Measurements from ENCODE around the gene ZBTB17.
A peak's percentile ranks its signal among the peaks of the same experiment; 100 is the strongest.

ZBTB17 gene

GRCh38 chr1:15936025-15936424 is 39.9 kb downstream of the ZBTB17 start:
- no peak overlapping the region for H3K9ac ChIP-seq (ENCODE audit: low read depth, low read length, poor library complexity)

DNA sequence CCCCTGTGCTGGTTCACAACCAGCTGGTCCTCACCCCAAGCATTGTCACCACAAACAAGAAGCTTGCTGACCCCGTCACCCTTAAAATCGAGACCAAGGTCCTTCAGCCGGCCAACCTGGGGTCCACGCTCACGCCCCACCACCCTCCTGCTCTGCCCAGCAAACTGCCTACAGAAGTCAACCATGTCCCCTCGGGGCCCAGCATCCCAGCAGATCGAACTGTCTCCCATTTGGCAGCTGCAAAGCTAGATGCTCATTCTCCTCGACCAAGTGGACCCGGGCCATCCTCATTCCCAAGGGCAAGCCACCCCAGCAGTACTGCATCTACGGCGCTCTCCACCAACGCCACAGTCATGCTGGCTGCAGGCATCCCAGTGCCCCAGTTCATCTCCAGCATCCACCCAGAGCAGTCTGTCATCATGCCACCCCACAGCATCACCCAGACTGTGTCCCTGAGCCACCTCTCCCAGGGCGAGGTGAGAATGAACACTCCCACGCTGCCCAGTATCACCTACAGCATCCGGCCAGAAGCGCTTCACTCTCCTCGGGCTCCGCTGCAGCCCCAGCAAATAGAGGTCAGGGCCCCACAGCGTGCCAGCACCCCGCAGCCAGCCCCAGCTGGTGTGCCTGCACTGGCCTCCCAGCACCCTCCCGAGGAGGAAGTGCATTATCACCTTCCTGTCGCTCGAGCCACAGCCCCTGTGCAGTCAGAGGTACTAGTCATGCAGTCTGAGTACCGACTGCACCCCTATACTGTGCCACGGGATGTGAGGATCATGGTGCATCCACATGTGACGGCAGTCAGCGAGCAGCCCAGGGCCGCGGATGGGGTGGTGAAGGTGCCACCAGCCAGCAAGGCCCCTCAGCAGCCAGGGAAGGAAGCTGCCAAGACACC is 40.6 kb downstream of the ZBTB17 start:
- Histone ChIP-seq H3K4ac (ENCODE audit: low read length) (no peak overlapping the region), H2BK15ac (ENCODE audit: low read length) (no peak overlapping the region), H3K14ac (ENCODE audit: low read length) (peak overlapping the region; percentile 43), H3K27ac (replicated peaks; ENCODE audit: low read length) (no peak overlapping the region), H3K4me3 (ENCODE audit: low read length in 2 of 2) (peak overlapping the region in 1 of 2 donors; percentile 20), H2BK120ac (ENCODE audit: low read depth, low read length) (no peak overlapping the region), H2BK5ac (ENCODE audit: low read length) (no peak overlapping the region), H4K91ac (ENCODE audit: low read depth, low read length, poor library complexity) (no peak overlapping the region), H2AFZ (ENCODE audit: low read length) (no peak overlapping the region), H3K18ac (ENCODE audit: low read length) (no peak overlapping the region), H2BK12ac (ENCODE audit: low read length) (no peak overlapping the region), H4K8ac (ENCODE audit: low read depth, low read length) (no peak overlapping the region), H3K9ac (ENCODE audit: low read depth, low read length, poor library complexity) (no peak overlapping the region), H3K36me3 (replicated peaks in 1 of 2; ENCODE audit: control insufficient read depth in 2 of 2, insufficient read depth in 2 of 2, low read length in 2 of 2) (peaks cover 74 to 100% of the 10 kb centered on the region in 2 donors), H3K4me2 (ENCODE audit: insufficient read depth, low read length, poor library complexity, severe bottlenecking) (no peak overlapping the region), H3K79me1 (ENCODE audit: low read depth, low read length) (peaks cover 5% of the 10 kb centered on the region), H2AK5ac (ENCODE audit: low read depth, low read length) (no peak overlapping the region), H3K4me1 (ENCODE audit: control insufficient read depth in 2 of 2, insufficient read depth in 1 of 2, low read depth in 1 of 2, low read length in 2 of 2) (no peaks in the 10 kb centered on the region), H3K27me3 (ENCODE audit: control insufficient read depth in 3 of 3, insufficient read depth in 3 of 3, low read depth in 1 of 3, low read length in 3 of 3) (no peaks in the 10 kb centered on the region), H3K23ac (ENCODE audit: low read depth, low read length, poor library complexity) (peak overlapping the region; percentile 11), H3K9me3 (replicated peaks in 1 of 2; ENCODE audit: control insufficient read depth in 2 of 2, insufficient read depth in 1 of 2, low read depth in 1 of 2, low read length in 2 of 2) (no peaks in the 10 kb centered on the region)
- DNase-seq (ENCODE audit: low spot score) = no peak
- WGBS, 2 donors (ENCODE audit: extremely low coverage in 2 of 2, insufficient read length in 2 of 2, insufficient replicate concordance in 1 of 2) = no CpG with 5 or more reads among the region's 29 CpGs

More at GRCh38 chr1:15936025-15936424, 39.9 kb downstream of the ZBTB17 start:
- Histone ChIP-seq H3K9me3 (replicated peaks in 1 of 2; ENCODE audit: control insufficient read depth in 2 of 2, insufficient read depth in 1 of 2, low read depth in 1 of 2, low read length in 2 of 2) (no peaks in the 10 kb centered on the region), H3K14ac (ENCODE audit: low read length) (no peak overlapping the region), H3K4ac (ENCODE audit: low read length) (no peak overlapping the region), H3K27me3 (ENCODE audit: control insufficient read depth in 3 of 3, insufficient read depth in 3 of 3, low read depth in 1 of 3, low read length in 3 of 3) (no peaks in the 10 kb centered on the region), H2BK120ac (ENCODE audit: low read depth, low read length) (no peak overlapping the region), H2BK5ac (ENCODE audit: low read length) (no peak overlapping the region), H2AK5ac (ENCODE audit: low read depth, low read length) (no peak overlapping the region), H2BK12ac (ENCODE audit: low read length) (no peak overlapping the region), H3K4me1 (ENCODE audit: control insufficient read depth in 2 of 2, insufficient read depth in 1 of 2, low read depth in 1 of 2, low read length in 2 of 2) (no peaks in the 10 kb centered on the region), H3K18ac (ENCODE audit: low read length) (peak overlapping the region; percentile 35), H3K23ac (ENCODE audit: low read depth, low read length, poor library complexity) (no peak overlapping the region), H2AFZ (ENCODE audit: low read length) (no peak overlapping the region), H4K91ac (ENCODE audit: low read depth, low read length, poor library complexity) (no peak overlapping the region), H3K36me3 (replicated peaks in 1 of 2; ENCODE audit: control insufficient read depth in 2 of 2, insufficient read depth in 2 of 2, low read length in 2 of 2) (peaks cover 74 to 100% of the 10 kb centered on the region in 2 donors), H3K4me2 (ENCODE audit: insufficient read depth, low read length, poor library complexity, severe bottlenecking) (no peak overlapping the region), H2BK15ac (ENCODE audit: low read length) (no peak overlapping the region), H3K79me1 (ENCODE audit: low read depth, low read length) (peaks cover 6% of the 10 kb centered on the region), H3K27ac (replicated peaks; ENCODE audit: low read length) (no peak overlapping the region), H3K4me3 (ENCODE audit: low read length in 2 of 2) (no peak overlapping the region), H4K8ac (ENCODE audit: low read depth, low read length) (no peak overlapping the region)
- WGBS, 2 donors (ENCODE audit: extremely low coverage in 2 of 2, insufficient read length in 2 of 2, insufficient replicate concordance in 1 of 2) = no CpG with 5 or more reads among the region's 10 CpGs
- no peak for DNase-seq (ENCODE audit: low spot score)

- WGBS, 2 donors (ENCODE audit: extremely low coverage in 2 of 2, insufficient read length in 2 of 2, insufficient replicate concordance in 1 of 2) = no CpG with 5 or more reads among the region's 42 CpGs
Observed at GRCh38 chr1:15934211-15935055, 41.5 kb downstream of the ZBTB17 start.

DNA sequence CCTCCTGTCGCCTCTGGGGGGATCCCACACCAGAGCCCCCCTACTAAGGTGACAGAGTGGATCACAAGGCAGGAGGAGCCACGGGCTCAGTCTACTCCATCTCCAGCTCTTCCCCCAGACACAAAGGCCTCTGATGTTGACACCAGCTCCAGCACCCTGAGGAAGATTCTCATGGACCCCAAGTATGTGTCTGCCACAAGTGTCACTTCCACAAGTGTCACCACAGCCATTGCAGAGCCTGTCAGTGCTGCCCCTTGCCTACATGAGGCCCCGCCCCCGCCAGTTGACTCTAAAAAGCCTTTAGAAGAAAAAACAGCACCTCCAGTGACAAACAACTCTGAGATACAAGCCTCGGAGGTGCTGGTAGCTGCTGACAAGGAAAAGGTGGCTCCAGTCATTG is 42.2 kb downstream of the ZBTB17 start:
- H3K4me2 ChIP-seq (ENCODE audit: insufficient read depth, low read length, poor library complexity, severe bottlenecking) = no peak overlapping the region

More at GRCh38 chr1:15934211-15935055, 41.5 kb downstream of the ZBTB17 start:
- H2AK5ac ChIP-seq (ENCODE audit: low read depth, low read length) = no peak overlapping the region
- no peak overlapping the region for H2BK12ac ChIP-seq (ENCODE audit: low read length)
- H3K9me3 ChIP-seq (replicated peaks in 1 of 2; ENCODE audit: control insufficient read depth in 2 of 2, insufficient read depth in 1 of 2, low read depth in 1 of 2, low read length in 2 of 2) = no peaks in the 10 kb centered on the region
- no peak overlapping the region for H3K27ac ChIP-seq (replicated peaks; ENCODE audit: low read length)
- no peak overlapping the region for H2BK5ac ChIP-seq (ENCODE audit: low read length)
- no peak overlapping the region for H4K8ac ChIP-seq (ENCODE audit: low read depth, low read length)
- no peak overlapping the region for H2BK15ac ChIP-seq (ENCODE audit: low read length)
- H4K91ac ChIP-seq (ENCODE audit: low read depth, low read length, poor library complexity) = no peak overlapping the region
- peak overlapping the region; percentile 73 for H3K9ac ChIP-seq (ENCODE audit: low read depth, low read length, poor library complexity)
- H2AFZ ChIP-seq (ENCODE audit: low read length) = no peak overlapping the region
- peak overlapping the region; percentile 65 for H3K23ac ChIP-seq (ENCODE audit: low read depth, low read length, poor library complexity)
- H2BK120ac ChIP-seq (ENCODE audit: low read depth, low read length) = no peak overlapping the region
- DNase-seq (ENCODE audit: low spot score) = no peak
- no peak overlapping the region for H3K4me3 ChIP-seq (ENCODE audit: low read length in 2 of 2)
- H3K4me1 ChIP-seq (ENCODE audit: control insufficient read depth in 2 of 2, insufficient read depth in 1 of 2, low read depth in 1 of 2, low read length in 2 of 2) = no peaks in the 10 kb centered on the region
- peaks cover 5% of the 10 kb centered on the region for H3K79me1 ChIP-seq (ENCODE audit: low read depth, low read length)
- no peak overlapping the region for H3K4me2 ChIP-seq (ENCODE audit: insufficient read depth, low read length, poor library complexity, severe bottlenecking)
- peaks cover 73 to 100% of the 10 kb centered on the region in 2 donors for H3K36me3 ChIP-seq (replicated peaks in 1 of 2; ENCODE audit: control insufficient read depth in 2 of 2, insufficient read depth in 2 of 2, low read length in 2 of 2)
- no peak overlapping the region for H3K18ac ChIP-seq (ENCODE audit: low read length)
- no peak overlapping the region for H3K4ac ChIP-seq (ENCODE audit: low read length)
- no peaks in the 10 kb centered on the region for H3K27me3 ChIP-seq (ENCODE audit: control insufficient read depth in 3 of 3, insufficient read depth in 3 of 3, low read depth in 1 of 3, low read length in 3 of 3)
- H3K14ac ChIP-seq (ENCODE audit: low read length) = no peak overlapping the region

More for the DNA sequence above, 42.2 kb downstream of the ZBTB17 start:
- Histone ChIP-seq H3K14ac (ENCODE audit: low read length) (no peak overlapping the region), H3K4me1 (ENCODE audit: control insufficient read depth in 2 of 2, insufficient read depth in 1 of 2, low read depth in 1 of 2, low read length in 2 of 2) (no peaks in the 10 kb centered on the region), H2BK120ac (ENCODE audit: low read depth, low read length) (no peak overlapping the region), H3K79me1 (ENCODE audit: low read depth, low read length) (peaks cover 5% of the 10 kb centered on the region), H2BK15ac (ENCODE audit: low read length) (no peak overlapping the region), H3K27ac (replicated peaks; ENCODE audit: low read length) (no peak overlapping the region), H3K18ac (ENCODE audit: low read length) (no peak overlapping the region), H3K4ac (ENCODE audit: low read length) (no peak overlapping the region), H2AK5ac (ENCODE audit: low read depth, low read length) (no peak overlapping the region), H3K27me3 (ENCODE audit: control insufficient read depth in 3 of 3, insufficient read depth in 3 of 3, low read depth in 1 of 3, low read length in 3 of 3) (no peaks in the 10 kb centered on the region), H2AFZ (ENCODE audit: low read length) (no peak overlapping the region), H3K9me3 (replicated peaks in 1 of 2; ENCODE audit: control insufficient read depth in 2 of 2, insufficient read depth in 1 of 2, low read depth in 1 of 2, low read length in 2 of 2) (no peaks in the 10 kb centered on the region), H3K36me3 (replicated peaks in 1 of 2; ENCODE audit: control insufficient read depth in 2 of 2, insufficient read depth in 2 of 2, low read length in 2 of 2) (peaks cover 74 to 100% of the 10 kb centered on the region in 2 donors), H3K4me3 (ENCODE audit: low read length in 2 of 2) (no peak overlapping the region), H2BK5ac (ENCODE audit: low read length) (no peak overlapping the region), H2BK12ac (ENCODE audit: low read length) (no peak overlapping the region), H4K91ac (ENCODE audit: low read depth, low read length, poor library complexity) (no peak overlapping the region), H4K8ac (ENCODE audit: low read depth, low read length) (no peak overlapping the region), H3K9ac (ENCODE audit: low read depth, low read length, poor library complexity) (no peak overlapping the region), H3K23ac (ENCODE audit: low read depth, low read length, poor library complexity) (no peak overlapping the region)
- no peak for DNase-seq (ENCODE audit: low spot score)
- WGBS, 2 donors (ENCODE audit: extremely low coverage in 2 of 2, insufficient read length in 2 of 2, insufficient replicate concordance in 1 of 2) = no CpG with 5 or more reads among the region's 5 CpGs

Measured in neuronal stem cell (in vitro differentiated cells).